HEK293 (cell line): ENCODE data around the gene ZSCAN10.

Experiments used
- CTCF ChIP-seq: fragments of 450-650 bp; formaldehyde crosslinking; IDR thresholded peaks from 2 replicates; pipeline ENCODE4 v1.5.1; 2016; ENCODE audit warnings: missing biosample characterization, missing genetic modification characterization
- GLI4 ChIP-seq: fragments of 450-650 bp; formaldehyde crosslinking; IDR thresholded peaks from 2 replicates; pipeline ENCODE4 v1.5.1; 2016; ENCODE audit warnings: missing biosample characterization, missing genetic modification characterization
- KLF16 ChIP-seq: fragments of 450-650 bp; formaldehyde crosslinking; IDR thresholded peaks from 2 replicates; pipeline ENCODE4 v1.5.1; 2017; ENCODE audit warnings: missing biosample characterization, missing genetic modification characterization
- RBAK ChIP-seq: fragments of 450-650 bp; formaldehyde crosslinking; IDR thresholded peaks from 2 replicates; pipeline ENCODE4 v1.5.1; 2016; ENCODE audit warnings: missing biosample characterization, missing genetic modification characterization
- ZNF280C ChIP-seq: fragments of 450-650 bp; formaldehyde crosslinking; IDR thresholded peaks from 2 replicates; pipeline ENCODE4 v1.5.1; 2016; ENCODE audit warnings: missing biosample characterization, missing genetic modification characterization
- ZNF654 ChIP-seq: fragments of 450-650 bp; formaldehyde crosslinking; IDR thresholded peaks from 2 replicates; pipeline ENCODE4 v1.5.1; 2016; ENCODE audit warnings: low read depth, missing biosample characterization, missing genetic modification characterization
- ZNF701 ChIP-seq: fragments of 450-650 bp; formaldehyde crosslinking; IDR thresholded peaks from 2 replicates; pipeline ENCODE4 v1.5.1; 2016; ENCODE audit warnings: missing biosample characterization, missing genetic modification characterization
- ZNF704 ChIP-seq: fragments of 450-650 bp; formaldehyde crosslinking; IDR thresholded peaks from 2 replicates; pipeline ENCODE4 v1.5.1; 2016; ENCODE audit warnings: missing biosample characterization, missing genetic modification characterization
- ZNF791 ChIP-seq: fragments of 450-650 bp; formaldehyde crosslinking; IDR thresholded peaks from 2 replicates; pipeline ENCODE4 v1.5.1; 2016; ENCODE audit warnings: missing biosample characterization, missing genetic modification characterization
- TF ChIP-seq, protein P1 (sequence below): fragments of 450-650 bp; IDR thresholded peaks from 2 replicates; pipeline ENCODE4 v1.5.1; 2018; ENCODE audit warnings: missing biosample characterization, missing genetic modification characterization

GRCh38 chr16:3086596-3087242, 12.4 kb downstream of the ZSCAN10 start:
- TF ChIP-seq CTCF (tag by site-specific recombination): no peak
- TF ChIP-seq GLI4 (tag by site-specific recombination): no peak
- TF ChIP-seq ZNF791 (tag by site-specific recombination): no peak
- no peak for TF ChIP-seq KLF16 (tag by site-specific recombination)
- TF ChIP-seq, protein P1, sequence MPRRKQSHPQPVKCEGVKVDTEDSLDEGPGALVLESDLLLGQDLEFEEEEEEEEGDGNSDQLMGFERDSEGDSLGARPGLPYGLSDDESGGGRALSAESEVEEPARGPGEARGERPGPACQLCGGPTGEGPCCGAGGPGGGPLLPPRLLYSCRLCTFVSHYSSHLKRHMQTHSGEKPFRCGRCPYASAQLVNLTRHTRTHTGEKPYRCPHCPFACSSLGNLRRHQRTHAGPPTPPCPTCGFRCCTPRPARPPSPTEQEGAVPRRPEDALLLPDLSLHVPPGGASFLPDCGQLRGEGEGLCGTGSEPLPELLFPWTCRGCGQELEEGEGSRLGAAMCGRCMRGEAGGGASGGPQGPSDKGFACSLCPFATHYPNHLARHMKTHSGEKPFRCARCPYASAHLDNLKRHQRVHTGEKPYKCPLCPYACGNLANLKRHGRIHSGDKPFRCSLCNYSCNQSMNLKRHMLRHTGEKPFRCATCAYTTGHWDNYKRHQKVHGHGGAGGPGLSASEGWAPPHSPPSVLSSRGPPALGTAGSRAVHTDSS (tag by site-specific recombination): no peak
- no peak for TF ChIP-seq ZNF654 (tag by site-specific recombination)
- TF ChIP-seq RBAK (tag by site-specific recombination): no peak
- TF ChIP-seq ZNF280C (tag by site-specific recombination): no peak
- TF ChIP-seq ZNF704 (tag by site-specific recombination): no peak
- TF ChIP-seq ZNF701 (tag by site-specific recombination): no peak
